HG02938 (cell line): ENCODE results near the gene ABCA13.

ENCODE experiments used
- ATAC-seq: cut with Tn5 transposase; IDR thresholded peaks from one replicate; pipeline ENCODE4 v1.9.1; 2021; ENCODE audit warnings: mild to moderate bottlenecking, moderate library complexity; ENCODE audit not compliant: unreplicated experiment

Gene ABCA13

DNA sequence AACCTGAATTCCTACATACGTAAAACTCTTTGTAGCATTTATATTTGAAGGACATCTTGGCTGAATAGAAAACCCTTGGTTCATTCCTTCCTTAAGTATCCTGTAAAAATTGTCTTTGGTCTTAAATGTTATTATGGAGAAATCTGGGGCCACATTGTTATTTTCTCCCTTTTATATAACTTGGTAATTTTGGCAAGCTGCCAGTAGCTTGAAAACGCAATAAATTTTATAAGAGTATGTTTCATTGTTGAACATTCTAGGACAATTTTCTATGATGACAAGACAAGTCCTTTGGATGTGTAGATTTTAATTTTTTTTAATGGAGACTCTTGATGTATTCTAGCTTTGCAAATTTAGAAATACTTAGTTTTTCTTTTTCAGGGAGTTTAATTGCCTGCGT lies 191.9 kb downstream of the ABCA13 start:
- ATAC-seq = no peak

- ATAC-seq = no peak
These were observed 193.8 kb downstream of the ABCA13 start for GRCh38 chr7:48365010-48365409.

DNA sequence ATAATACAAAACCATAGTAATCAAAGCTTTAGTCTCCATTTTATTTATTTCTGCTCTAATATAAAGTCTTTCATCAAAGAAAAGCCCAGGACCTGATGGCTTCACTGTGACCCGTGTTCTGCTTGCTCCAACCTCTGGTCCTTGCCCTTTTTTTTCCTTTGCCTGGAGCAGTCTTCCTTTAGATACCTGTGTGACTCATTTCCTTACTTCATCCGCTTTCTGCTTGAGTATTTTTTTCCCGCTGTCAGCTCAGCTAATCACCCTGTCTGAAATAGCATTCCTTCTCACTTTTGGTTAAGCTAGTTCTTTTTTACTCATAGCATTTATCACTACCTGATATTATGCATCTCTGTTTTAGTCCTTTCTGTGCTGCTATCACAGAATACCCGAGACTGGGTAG lies 194.8 kb downstream of the ABCA13 start:
- no peak for ATAC-seq

DNA sequence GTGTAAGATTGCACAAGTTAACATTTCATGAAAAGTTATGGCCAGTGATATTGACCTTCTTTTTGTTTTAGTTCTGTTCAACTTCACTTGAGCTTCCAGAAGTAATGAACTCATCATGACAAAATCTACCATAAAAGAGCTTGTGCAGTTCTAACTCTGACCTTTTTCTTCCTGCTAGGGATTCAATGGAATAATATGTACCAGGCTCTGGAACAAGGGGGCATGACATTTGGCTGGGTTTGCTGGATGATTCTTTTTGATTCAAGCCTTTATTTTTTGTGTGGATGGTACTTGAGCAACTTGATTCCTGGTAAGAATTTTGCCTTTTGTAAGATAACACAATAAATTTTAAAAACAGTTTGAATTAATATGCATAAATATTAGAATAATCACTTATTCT lies 205.0 kb downstream of the ABCA13 start:
- no peak for ATAC-seq

GRCh38 chr7:48380921-48381320 lies 209.7 kb downstream of the ABCA13 start:
- ATAC-seq = no peak

GRCh38 chr7:48381571-48381970 lies 210.3 kb downstream of the ABCA13 start:
- no peak for ATAC-seq

DNA sequence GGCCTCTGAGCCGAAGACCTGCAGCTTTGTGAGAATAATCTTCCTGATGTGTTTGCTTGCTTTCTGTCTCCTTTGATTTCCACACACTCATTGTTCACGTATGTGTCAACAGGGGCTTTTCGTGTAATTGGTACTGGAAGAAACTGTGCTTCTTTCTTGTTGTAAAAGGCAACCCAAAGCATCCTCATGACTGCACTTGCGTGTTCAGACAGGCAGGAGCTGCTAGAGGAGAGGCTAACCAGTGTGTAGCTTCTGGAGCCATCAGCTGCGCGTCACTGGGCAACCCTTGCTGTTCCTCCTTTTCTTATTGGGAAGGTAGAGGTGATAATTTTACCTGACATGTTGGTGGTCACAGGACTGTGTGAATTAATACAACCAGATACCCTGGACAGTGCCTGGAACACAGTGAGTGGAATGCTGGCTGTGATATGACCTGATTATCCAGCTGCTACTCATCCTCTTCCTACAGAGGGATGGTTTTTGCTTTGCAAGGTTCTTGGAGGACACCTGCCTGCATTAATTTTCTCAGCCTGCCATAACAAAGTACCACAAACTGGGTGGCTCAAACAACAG lies 213.0 kb downstream of the ABCA13 start:
- no peak for ATAC-seq

DNA sequence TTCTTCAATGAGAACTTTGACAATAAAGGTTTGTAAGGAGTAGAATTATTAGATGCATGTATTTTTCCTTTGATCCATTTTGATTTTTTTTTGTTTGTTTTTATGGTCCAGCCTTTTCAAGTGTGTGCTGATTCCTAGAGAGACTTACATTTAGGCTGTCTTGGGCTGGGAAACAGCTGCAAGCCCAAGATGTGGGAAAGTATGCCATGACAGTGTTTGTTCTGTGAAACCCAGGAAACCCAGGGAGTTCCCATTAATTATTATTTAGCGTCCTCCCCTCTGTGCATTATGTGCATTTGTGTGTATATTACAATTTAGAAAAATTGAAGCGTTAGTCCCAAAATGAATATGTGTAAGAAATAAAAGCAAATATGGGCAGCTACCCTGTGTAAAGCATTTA lies 216.7 kb downstream of the ABCA13 start:
- ATAC-seq = no peak

DNA sequence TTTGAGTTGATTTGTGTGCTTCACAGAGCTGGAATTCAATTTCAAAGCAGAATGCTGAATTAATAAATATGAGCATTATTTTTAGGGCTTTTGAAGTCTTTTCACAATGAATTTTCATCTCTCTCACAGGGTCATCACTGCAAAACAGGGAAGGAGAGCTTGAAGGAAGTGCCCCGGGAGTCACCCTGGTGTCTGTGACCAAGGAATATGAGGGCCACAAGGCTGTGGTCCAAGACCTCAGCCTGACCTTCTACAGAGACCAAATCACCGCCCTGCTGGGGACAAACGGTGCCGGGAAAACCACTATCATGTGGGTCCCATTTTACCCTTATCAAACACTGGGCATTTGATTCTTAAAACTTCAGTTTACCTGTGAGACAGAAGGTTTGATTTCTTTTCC lies 217.7 kb downstream of the ABCA13 start:
- ATAC-seq = no peak

DNA sequence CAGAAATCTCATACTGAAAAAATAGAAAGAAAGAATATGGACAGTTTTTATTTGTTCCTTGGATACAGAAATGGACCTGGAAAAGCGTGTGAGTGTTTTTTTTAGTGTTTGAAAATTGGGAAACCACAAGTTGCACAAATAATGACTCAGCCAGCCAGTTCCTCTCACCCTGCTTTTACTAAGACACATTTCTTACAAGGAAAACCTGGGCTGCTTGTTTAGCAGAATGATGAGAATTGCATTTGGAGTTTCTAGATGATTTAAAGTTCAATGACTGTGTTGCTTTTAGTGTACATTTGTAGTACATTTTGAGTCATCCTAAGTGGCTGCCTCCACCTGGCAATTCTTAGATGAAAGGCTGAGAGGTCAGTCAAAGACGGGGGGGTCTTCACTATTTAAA lies 218.7 kb downstream of the ABCA13 start:
- ATAC-seq = peak; percentile 40

DNA sequence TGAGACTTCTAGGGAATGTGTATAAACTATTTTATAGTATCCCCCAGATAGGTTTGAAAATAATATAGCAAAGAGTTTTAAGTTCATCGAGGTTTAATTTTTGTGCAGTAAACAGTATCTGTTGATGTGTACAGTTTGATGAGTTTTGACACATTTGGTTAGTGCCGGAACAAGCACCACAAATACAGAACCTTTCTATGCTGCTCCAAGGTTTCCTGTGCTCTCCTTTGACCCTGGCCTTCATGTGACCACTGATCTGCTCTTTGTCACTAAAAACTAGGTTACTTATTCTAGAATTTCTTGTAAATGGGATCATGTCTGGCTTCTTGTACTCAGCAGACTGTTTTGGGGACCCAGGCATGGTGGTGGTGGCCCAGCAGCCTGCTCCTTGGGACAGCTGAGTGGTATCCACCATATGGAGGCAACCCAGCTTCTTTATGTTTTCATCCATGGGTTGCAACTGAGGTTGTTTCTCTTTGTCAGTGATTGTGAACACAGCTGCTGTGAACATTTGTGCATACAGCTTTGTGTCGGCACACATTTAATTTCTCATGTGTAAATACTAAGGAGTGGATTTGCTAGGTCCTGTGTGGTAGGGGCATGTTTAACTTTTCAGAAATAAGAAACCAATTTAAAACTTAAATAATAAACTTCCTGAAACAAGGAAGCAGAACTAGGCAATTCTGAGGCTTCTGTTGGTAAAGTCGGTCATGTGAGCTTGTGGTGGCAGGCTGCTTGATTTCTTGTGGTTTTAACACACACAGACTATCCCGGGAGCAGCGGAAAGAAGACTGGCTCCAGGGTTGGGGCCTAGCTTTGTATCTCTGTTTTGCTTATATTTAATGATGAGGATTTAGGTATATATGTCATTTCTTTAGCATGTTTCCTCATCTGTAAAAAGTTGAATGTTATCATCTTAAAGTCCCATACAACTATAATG lies 219.4 kb downstream of the ABCA13 start:
- ATAC-seq = no peak

- ATAC-seq = no peak
These were observed 226.9 kb downstream of the ABCA13 start for GRCh38 chr7:48398191-48398590.

- ATAC-seq = no peak
These were observed 231.5 kb downstream of the ABCA13 start for GRCh38 chr7:48402721-48403120.

GRCh38 chr7:48408731-48409130 lies 237.5 kb downstream of the ABCA13 start:
- no peak for ATAC-seq

DNA sequence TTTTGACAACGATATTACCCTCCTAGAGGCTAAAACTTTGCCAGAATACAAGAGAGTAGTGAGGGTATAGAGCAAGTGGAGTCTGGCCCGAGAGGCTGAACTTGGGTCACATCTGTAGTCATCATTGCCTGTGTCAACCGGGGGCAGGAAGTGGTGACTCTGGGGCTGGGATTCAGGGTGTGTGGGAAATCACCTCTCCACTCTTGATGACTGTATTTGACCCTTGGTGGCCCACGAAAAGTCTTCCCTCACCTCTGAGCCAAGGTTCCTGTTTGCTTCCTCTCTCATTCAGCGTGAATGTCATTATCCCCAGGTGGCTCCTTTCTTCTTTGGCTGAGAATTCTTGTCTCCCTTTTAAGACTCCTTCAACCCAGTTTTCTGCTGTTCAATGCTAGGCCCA lies 240.4 kb downstream of the ABCA13 start:
- no peak for ATAC-seq

DNA sequence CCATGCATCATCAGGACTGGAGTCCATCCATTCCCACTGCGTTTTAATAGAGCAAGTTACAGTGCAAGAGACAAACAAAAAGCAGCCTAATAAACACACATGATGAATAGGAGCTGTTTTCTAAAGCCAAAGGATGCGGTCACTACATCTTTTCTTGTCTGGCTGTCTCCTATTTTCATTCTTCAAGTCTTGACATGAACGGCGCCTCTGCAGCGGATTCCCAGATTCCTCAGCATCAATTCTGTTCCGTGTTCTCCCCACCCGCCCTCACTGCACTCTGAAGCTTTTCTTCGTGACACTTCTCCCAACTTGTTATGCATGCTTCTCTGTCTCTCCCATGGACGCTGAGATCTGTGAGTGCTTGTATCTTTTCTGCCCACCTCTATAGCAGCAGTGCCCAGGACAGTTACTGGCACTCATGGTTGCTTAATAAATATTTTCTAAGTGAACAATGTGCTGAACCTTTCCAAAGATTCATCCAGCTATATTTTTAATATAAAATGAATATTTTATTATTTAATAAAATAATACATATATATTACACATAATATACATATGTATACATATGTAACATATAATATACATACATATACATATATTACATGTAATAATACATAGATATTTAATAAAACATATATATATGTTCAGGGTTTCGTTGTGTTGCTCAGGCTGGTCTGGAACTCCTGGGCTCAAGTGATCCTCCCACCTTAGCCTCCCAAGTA lies 242.9 kb downstream of the ABCA13 start:
- ATAC-seq = no peak

DNA sequence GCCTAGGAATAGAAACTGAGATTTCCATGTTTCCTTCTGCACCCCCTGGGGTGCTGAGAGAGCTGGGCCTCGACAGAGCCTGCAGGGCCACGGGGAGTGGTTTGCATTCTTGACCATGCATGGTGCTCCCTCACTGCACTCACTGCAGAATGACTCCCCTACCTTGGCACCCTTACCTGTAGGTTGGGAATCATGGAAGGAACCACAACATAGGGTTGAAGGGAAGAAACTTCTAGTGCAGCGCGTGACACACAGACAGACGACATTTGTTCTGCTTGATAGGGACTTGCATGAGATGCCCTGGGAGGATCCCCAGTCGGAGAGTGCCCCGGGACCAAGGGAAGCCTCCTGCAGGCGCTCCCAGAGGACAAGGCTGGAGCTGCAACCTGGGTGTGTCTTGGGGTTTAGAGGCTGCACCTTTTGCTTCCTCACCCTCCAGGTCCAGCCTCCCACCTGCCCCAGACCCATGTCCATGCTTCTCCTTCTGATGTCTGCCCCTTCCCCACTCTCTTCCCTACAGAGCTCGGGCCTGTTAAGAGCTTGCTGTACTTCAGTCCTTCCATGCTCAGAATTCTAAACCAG lies 245.2 kb downstream of the ABCA13 start:
- no peak for ATAC-seq

GRCh38 chr7:48419401-48419800 lies 248.1 kb downstream of the ABCA13 start:
- ATAC-seq = no peak

DNA sequence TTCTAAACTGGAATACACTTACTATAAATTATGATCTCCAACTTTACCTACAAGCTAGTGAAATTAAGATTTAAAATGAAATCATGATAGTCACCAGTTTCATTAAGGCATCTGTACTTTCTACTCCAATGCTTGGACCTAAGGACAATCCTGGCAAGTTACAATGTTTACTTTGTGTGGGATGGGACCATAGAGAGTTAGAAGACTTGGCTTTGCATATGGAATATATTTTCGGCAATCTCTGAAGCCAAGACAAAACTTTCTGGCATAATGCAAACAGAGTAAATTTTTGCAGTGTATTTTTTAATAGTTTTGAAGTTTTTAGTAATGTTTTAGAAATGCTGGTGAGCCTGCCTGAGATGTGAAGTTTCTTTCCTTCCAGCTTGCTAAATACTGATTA lies 248.9 kb downstream of the ABCA13 start:
- no peak for ATAC-seq

DNA sequence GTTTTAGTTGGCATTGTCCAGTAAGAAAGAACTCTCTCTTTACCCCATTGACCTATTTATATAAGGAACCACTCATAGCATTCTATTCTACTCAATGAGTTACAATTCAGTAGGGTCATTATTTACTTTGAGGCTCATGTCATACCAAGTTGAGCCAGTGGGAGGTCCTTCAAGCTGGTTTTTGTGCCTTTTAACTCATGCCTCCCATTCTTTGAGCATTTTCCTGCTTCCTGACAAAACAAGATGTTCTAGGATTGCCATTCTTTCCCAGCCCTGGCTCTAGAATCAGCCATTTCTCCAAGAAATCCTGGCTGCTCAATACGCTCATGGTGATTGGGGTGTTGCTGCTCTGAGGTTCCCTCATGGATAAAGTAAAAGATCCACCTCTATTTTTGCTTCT lies 250.1 kb downstream of the ABCA13 start:
- no peak for ATAC-seq

DNA sequence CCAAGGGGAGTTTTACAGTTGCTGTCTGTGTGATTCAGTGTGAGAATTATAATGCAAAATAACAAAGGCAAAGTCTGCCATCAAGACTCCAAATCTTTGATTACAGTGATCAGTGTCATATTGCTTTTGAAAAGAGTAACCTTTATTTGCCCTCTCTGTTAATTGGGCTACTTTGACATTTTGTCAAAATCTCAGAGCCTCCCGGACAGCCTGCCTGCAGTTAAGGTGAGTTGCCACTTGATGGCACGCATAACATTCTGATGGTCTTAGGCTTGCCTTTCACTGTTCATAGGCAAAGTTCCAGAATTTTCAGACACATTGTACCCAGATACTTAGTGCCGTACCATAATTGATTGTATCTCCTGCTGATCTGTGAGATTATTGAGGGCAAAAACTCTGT lies 253.5 kb downstream of the ABCA13 start:
- ATAC-seq = no peak
